ENCODE measurements around the gene CFAP46. TPM values are rescaled to one million over a fixed set of nuclear protein-coding genes. Genes with fewer than 3 reads are reported as not detected.

CFAP46 gene
- total RNA-seq, 1 donor from 2014 or later = 15.4 TPM

DNA sequence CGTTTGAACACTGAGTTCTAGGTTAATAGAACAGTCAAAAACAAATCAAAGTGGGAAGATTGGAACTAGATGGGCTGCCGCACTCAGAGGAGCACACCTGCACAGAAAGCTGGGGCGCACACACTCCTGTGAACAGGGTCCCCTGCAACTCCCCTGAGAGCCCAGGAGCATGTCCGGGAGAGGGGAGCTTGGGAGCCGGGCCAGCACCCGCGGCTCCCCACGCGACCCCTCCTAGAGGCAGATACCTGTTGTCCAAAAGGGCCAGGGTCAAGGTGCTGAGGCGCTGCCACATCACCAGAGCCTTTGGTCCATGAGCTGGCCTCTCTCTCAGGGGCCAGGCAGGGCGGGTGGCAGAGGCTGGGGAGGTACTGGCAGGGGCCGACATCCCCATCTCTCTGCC lies 162.0 kb downstream of the CFAP46 start:
- Mint-ChIP-seq H3K27me3 (peaks cover 17% of the 10 kb centered on the region), H3K27ac (no peak overlapping the region), H3K36me3 (ENCODE audit: insufficient read depth) (peaks cover 37% of the 10 kb centered on the region), H3K4me3 (ENCODE audit: low read depth) (no peak overlapping the region), H3K9me3 (ENCODE audit: low read depth) (peaks cover 3% of the 10 kb centered on the region), H3K4me1 (ENCODE audit: low read depth) (peaks cover 8% of the 10 kb centered on the region)
- TF ChIP-seq, protein P1, sequence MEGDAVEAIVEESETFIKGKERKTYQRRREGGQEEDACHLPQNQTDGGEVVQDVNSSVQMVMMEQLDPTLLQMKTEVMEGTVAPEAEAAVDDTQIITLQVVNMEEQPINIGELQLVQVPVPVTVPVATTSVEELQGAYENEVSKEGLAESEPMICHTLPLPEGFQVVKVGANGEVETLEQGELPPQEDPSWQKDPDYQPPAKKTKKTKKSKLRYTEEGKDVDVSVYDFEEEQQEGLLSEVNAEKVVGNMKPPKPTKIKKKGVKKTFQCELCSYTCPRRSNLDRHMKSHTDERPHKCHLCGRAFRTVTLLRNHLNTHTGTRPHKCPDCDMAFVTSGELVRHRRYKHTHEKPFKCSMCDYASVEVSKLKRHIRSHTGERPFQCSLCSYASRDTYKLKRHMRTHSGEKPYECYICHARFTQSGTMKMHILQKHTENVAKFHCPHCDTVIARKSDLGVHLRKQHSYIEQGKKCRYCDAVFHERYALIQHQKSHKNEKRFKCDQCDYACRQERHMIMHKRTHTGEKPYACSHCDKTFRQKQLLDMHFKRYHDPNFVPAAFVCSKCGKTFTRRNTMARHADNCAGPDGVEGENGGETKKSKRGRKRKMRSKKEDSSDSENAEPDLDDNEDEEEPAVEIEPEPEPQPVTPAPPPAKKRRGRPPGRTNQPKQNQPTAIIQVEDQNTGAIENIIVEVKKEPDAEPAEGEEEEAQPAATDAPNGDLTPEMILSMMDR (IDR thresholded peaks at IDR 0.05; ENCODE audit: unreplicated experiment) = no peak
- DNase-seq (ENCODE audit: low spot score, unreplicated experiment) = no peak

DNA sequence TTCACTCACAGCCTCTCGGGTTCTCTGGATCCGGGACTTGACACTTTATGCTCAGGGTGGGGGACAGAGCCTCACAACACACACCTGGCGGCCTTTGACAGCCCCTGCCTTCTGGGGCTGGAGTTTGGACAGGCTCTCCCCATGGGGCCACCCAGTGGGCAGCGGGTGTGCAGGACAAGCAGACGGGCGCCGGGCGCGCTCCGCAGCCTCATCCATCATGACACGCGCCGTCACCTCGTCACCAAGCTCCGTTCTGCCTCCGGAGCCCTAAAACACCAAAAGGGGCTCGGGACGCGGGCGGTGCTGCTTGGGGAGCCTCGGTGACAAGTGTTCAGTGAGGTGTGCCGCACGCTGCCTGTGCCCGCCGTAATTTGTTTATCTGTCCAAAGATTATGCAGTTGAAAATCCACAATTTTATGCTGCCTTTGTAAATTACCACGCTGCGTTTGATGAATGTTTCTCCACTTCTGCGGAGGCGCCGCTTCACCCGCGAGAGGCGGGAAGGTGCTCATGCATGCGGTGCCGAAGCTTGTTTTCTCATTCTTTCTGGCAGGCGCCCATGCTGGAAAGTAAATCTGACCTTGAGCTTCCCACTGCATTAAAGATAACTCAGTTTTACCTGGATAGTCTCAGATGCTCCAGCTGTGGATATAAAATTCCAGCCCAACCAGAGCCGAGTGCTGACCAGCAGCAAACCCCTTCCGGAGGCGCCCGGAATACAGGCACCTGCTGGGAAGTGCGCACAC lies 162.6 kb downstream of the CFAP46 start:
- no peak overlapping the region for H3K4me3 Mint-ChIP-seq (ENCODE audit: low read depth)
- TF ChIP-seq, protein P1 (IDR thresholded peaks at IDR 0.05; ENCODE audit: unreplicated experiment) = no peak
- peak overlapping the region; percentile 8 for H3K27ac Mint-ChIP-seq
- H3K9me3 Mint-ChIP-seq (ENCODE audit: low read depth) = peaks cover 3% of the 10 kb centered on the region
- DNase-seq (ENCODE audit: low spot score, unreplicated experiment) = no peak
- H3K36me3 Mint-ChIP-seq (ENCODE audit: insufficient read depth) = peaks cover 37% of the 10 kb centered on the region
- peaks cover 9% of the 10 kb centered on the region for H3K4me1 Mint-ChIP-seq (ENCODE audit: low read depth)
- H3K27me3 Mint-ChIP-seq = peaks cover 17% of the 10 kb centered on the region

DNA sequence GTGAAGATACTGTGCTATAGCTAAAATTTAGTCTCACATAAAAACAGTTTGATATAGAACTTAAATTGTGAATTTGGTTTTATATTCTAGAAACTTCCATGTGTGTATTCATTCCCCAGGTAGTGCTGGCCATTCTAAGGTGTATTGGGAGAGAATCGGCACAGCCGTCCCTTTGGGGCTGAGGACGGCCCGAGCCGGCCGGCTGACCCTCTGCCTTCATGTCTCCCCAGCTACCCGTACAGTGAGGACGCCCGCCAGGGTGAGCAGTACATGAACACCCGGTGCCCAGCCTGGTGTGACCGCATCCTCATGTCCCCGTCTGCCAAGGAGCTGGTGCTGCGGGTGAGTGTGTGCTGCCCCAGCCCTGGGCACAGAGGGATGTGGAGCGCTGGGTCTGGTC lies 164.9 kb downstream of the CFAP46 start:
- Mint-ChIP-seq H3K27ac (no peak overlapping the region), H3K36me3 (ENCODE audit: insufficient read depth) (peaks cover 27% of the 10 kb centered on the region), H3K4me1 (ENCODE audit: low read depth) (peaks cover 13% of the 10 kb centered on the region), H3K4me3 (ENCODE audit: low read depth) (no peak overlapping the region), H3K27me3 (peaks cover 6% of the 10 kb centered on the region), H3K9me3 (ENCODE audit: low read depth) (peaks cover 3% of the 10 kb centered on the region)
- DNase-seq (ENCODE audit: low spot score, unreplicated experiment) = no peak
- TF ChIP-seq, protein P1 (IDR thresholded peaks at IDR 0.05; ENCODE audit: unreplicated experiment) = no peak

DNA sequence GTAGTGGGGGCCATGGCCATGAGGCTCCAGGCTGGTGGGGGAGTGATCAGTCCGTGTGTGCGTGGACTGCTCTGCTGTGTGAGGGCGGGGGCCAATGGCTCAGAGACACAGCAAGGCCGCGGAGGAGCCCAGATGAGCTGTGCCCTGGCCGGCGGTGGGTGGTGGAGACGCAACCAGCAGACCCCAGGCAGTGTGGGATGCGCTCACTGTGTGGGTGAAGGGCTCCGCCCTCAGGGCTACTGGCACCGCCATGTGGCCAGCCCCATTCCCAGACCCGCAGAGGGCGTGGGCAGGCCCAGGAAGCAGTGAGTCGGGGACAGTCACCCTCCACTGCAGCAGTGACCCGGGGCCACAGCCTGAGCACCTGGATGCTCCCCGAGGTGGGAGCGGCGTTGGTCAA lies 165.5 kb downstream of the CFAP46 start:
- H3K9me3 Mint-ChIP-seq (ENCODE audit: low read depth) = peaks cover 1% of the 10 kb centered on the region
- H3K4me3 Mint-ChIP-seq (ENCODE audit: low read depth) = no peak overlapping the region
- peaks cover 22% of the 10 kb centered on the region for H3K36me3 Mint-ChIP-seq (ENCODE audit: insufficient read depth)
- TF ChIP-seq, protein P1 (IDR thresholded peaks at IDR 0.05; ENCODE audit: unreplicated experiment) = no peak
- peaks cover 13% of the 10 kb centered on the region for H3K4me1 Mint-ChIP-seq (ENCODE audit: low read depth)
- H3K27me3 Mint-ChIP-seq = peaks cover 4% of the 10 kb centered on the region
- no peak for DNase-seq (ENCODE audit: low spot score, unreplicated experiment)
- no peak overlapping the region for H3K27ac Mint-ChIP-seq

DNA sequence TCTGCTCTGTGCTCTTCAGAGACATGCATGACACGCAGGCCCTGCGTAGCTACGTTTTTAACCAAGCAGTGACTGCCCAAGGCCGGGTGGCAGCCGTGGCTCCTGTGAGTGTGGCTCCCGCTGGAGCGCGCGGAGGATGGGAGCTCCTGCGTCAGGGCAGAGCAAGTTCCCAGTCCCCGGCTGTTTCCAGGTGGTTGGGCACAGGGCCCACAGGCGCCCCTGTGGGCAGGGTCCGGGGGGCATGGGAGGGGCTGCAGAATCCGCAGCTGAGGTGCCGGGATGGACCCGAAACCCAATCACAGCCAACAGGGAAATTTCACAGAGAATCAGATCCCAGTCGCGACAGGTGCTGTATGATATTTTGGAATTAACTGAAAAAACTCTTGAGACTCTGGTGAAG lies 166.2 kb downstream of the CFAP46 start:
- TF ChIP-seq, protein P1 (IDR thresholded peaks at IDR 0.05; ENCODE audit: unreplicated experiment) = no peak
- no peak for DNase-seq (ENCODE audit: low spot score, unreplicated experiment)
- H3K36me3 Mint-ChIP-seq (ENCODE audit: insufficient read depth) = peaks cover 21% of the 10 kb centered on the region
- H3K27ac Mint-ChIP-seq = peak overlapping the region; percentile 87
- H3K4me1 Mint-ChIP-seq (ENCODE audit: low read depth) = peaks cover 13% of the 10 kb centered on the region
- H3K27me3 Mint-ChIP-seq = peaks cover 2% of the 10 kb centered on the region
- H3K4me3 Mint-ChIP-seq (ENCODE audit: low read depth) = no peak overlapping the region
- H3K9me3 Mint-ChIP-seq (ENCODE audit: low read depth) = no peaks in the 10 kb centered on the region
